Prostate gland (tissue), 2 donors: ENCODE results near the gene MAP4K4. TPM values are rescaled to one million over a fixed set of nuclear protein-coding genes. Genes with fewer than 3 reads are reported as not detected.

Experiments used
- DNase-seq: peaks from one replicate; pipeline ENCODE4 v3.0.0-alpha.2; 2019; ENCODE audit warnings: low spot score
- H3K27ac ChIP-seq, 2 donors: fragments of 200-600 bp; sonication (generic); 2 replicates each; pipeline ENCODE4 v1.5.1; 2017 to 2019
- H3K27me3 ChIP-seq: fragments of 200-600 bp; sonication (generic); replicated peaks from 2 replicates; pipeline ENCODE4 v1.5.1; 2019; ENCODE audit not compliant: insufficient read depth
- H3K36me3 ChIP-seq, 2 donors: fragments of 200-600 bp; sonication (generic); 1 replicate in 1 of 2; 2 replicates in 1 of 2; pipeline versions ENCODE4 v1.5.1 to v1.8.1; 2017 to 2019
- H3K4me1 ChIP-seq: fragments of 200-600 bp; sonication (generic); replicated peaks from 2 replicates; pipeline ENCODE4 v1.5.1; 2019
- H3K4me3 ChIP-seq, 2 donors: fragments of 200-600 bp; sonication (generic); 2 replicates each; pipeline ENCODE4 v1.5.1; 2017 to 2019
- H3K9me3 ChIP-seq: fragments of 200-600 bp; sonication (generic); 2 replicates; pipeline ENCODE4 v1.5.1; 2017
- CTCF ChIP-seq, 4 experiments: fragments of 200-600 bp in 2 of 4; fragments of 450-650 bp in 2 of 4; sonication (generic) in 2 of 4; IDR thresholded peaks; 1 replicate in 3 of 4; 2 replicates in 1 of 4; pipeline ENCODE4 v1.5.1; 2016 to 2019; ENCODE audit warnings: antibody characterized with exemption in 4 of 4, mild to moderate bottlenecking in 2 of 4, moderate library complexity in 2 of 4
- POLR2A ChIP-seq: fragments of 450-650 bp; IDR thresholded peaks from one replicate; pipeline ENCODE4 v1.6.1; 2016; ENCODE audit warnings: antibody characterized with exemption, mild to moderate bottlenecking
- POLR2AphosphoS5 ChIP-seq: sonication (generic); formaldehyde crosslinking; IDR thresholded peaks from one replicate; pipeline ENCODE4 v1.6.1; 2017; ENCODE audit warnings: antibody characterized with exemption
- WGBS: methylation state at CpG from one replicate; pipeline ENCODE4 v1.1.5; 2018; 5-methylcytosine and 5-hydroxymethylcytosine counted together
- intact Hi-C: fragments of 100-400 bp; cut with DNase I; formaldehyde crosslinking; loops from one replicate; pipeline ENCODE4 v1.14.2; 2022
- total RNA-seq, 2 donors: library from RNA; depleted of rRNA; stranded (reverse); fragments of >200 nt; gene quantifications; one replicate each; pipeline ENCODE4 v1.1.0, GENCODE V29; 2016

The MAP4K4 gene
- total RNA-seq, 2 donors from 2014 or later = 23.6 to 107 TPM

- 79% methylated on average over 4 of the region's 4 CpGs for WGBS
- no peak overlapping the region for H3K27ac ChIP-seq
Measured at GRCh38 chr2:101861382-101861781, 163.9 kb downstream of the MAP4K4 start.

GRCh38 chr2:101863534-101863933 is 166.0 kb downstream of the MAP4K4 start:
- no peaks in the 10 kb centered on the region for H3K27me3 ChIP-seq
- TF ChIP-seq CTCF (IDR thresholded peaks at IDR 0.05) (no peak), POLR2A (no peak), POLR2AphosphoS5 (no peak)
- H3K27ac ChIP-seq = no peak overlapping the region
- no peak for DNase-seq
- 83% methylated on average over 7 of the region's 7 CpGs for WGBS
- no peaks in the 10 kb centered on the region for H3K9me3 ChIP-seq
- H3K36me3 ChIP-seq = no peaks in the 10 kb centered on the region
- no peak overlapping the region for H3K4me3 ChIP-seq
- H3K4me1 ChIP-seq = no peaks in the 10 kb centered on the region
- intact Hi-C loops = no loop called here

More at GRCh38 chr2:101861382-101861781, 163.9 kb downstream of the MAP4K4 start:
- intact Hi-C loops = no loop called here
- no peaks in the 10 kb centered on the region for H3K9me3 ChIP-seq
- no peaks in the 10 kb centered on the region for H3K27me3 ChIP-seq
- no peak for DNase-seq
- H3K4me3 ChIP-seq = no peak overlapping the region
- TF ChIP-seq CTCF (IDR thresholded peaks at IDR 0.05) (no peak), POLR2A (no peak), POLR2AphosphoS5 (no peak)
- H3K4me1 ChIP-seq = no peaks in the 10 kb centered on the region
- no peaks in the 10 kb centered on the region for H3K36me3 ChIP-seq

GRCh38 chr2:101864426-101864825 is 166.9 kb downstream of the MAP4K4 start:
- no peaks in the 10 kb centered on the region for H3K27me3 ChIP-seq
- H3K27ac ChIP-seq = no peak overlapping the region
- H3K9me3 ChIP-seq = no peaks in the 10 kb centered on the region
- no peak overlapping the region for H3K4me3 ChIP-seq
- H3K4me1 ChIP-seq = no peaks in the 10 kb centered on the region
- WGBS = 83% methylated on average over 1 of the region's 1 CpG
- TF ChIP-seq POLR2AphosphoS5 = no peak
- no peak for TF ChIP-seq POLR2A
- no peak for TF ChIP-seq CTCF (IDR thresholded peaks at IDR 0.05)
- DNase-seq = no peak
- intact Hi-C loops = no loop called here
- H3K36me3 ChIP-seq = no peaks in the 10 kb centered on the region

GRCh38 chr2:101868525-101868924 is 171.0 kb downstream of the MAP4K4 start:
- DNase-seq = no peak
- WGBS = 93% methylated on average over 5 of the region's 5 CpGs
- intact Hi-C loops = no loop called here
- Histone ChIP-seq H3K4me1 (no peaks in the 10 kb centered on the region), H3K9me3 (no peaks in the 10 kb centered on the region), H3K36me3 (peaks cover 0 to 11% of the 10 kb centered on the region in 2 donors), H3K27me3 (no peaks in the 10 kb centered on the region), H3K4me3 (no peak overlapping the region), H3K27ac (no peak overlapping the region)
- TF ChIP-seq POLR2A (no peak), POLR2AphosphoS5 (no peak), CTCF (IDR thresholded peaks at IDR 0.05) (no peak)

- no peak for DNase-seq
- TF ChIP-seq CTCF (IDR thresholded peaks at IDR 0.05) = no peak
- TF ChIP-seq POLR2A = no peak
- no peak for TF ChIP-seq POLR2AphosphoS5
- Histone ChIP-seq H3K4me1 (no peaks in the 10 kb centered on the region), H3K9me3 (no peaks in the 10 kb centered on the region), H3K36me3 (peaks cover 0 to 11% of the 10 kb centered on the region in 2 donors), H3K4me3 (no peak overlapping the region), H3K27ac (no peak overlapping the region), H3K27me3 (no peaks in the 10 kb centered on the region)
- 95% methylated on average over 15 of the region's 15 CpGs for WGBS
- intact Hi-C loops = no loop called here
Measured at GRCh38 chr2:101869527-101869926, 172.0 kb downstream of the MAP4K4 start.
